ENCODE results near the gene HJURP. TPM values are rescaled to one million over a fixed set of nuclear protein-coding genes. Genes with fewer than 3 reads are reported as not detected.
A peak's percentile ranks its signal among the peaks of the same experiment; 100 is the strongest.

Gene HJURP
- total RNA-seq, 3 donors from 2014 or later (not counting 1 experiment from before 2014, with no cell fraction given), result 0.87 to 3.2 (median 1.5) TPM

DNA sequence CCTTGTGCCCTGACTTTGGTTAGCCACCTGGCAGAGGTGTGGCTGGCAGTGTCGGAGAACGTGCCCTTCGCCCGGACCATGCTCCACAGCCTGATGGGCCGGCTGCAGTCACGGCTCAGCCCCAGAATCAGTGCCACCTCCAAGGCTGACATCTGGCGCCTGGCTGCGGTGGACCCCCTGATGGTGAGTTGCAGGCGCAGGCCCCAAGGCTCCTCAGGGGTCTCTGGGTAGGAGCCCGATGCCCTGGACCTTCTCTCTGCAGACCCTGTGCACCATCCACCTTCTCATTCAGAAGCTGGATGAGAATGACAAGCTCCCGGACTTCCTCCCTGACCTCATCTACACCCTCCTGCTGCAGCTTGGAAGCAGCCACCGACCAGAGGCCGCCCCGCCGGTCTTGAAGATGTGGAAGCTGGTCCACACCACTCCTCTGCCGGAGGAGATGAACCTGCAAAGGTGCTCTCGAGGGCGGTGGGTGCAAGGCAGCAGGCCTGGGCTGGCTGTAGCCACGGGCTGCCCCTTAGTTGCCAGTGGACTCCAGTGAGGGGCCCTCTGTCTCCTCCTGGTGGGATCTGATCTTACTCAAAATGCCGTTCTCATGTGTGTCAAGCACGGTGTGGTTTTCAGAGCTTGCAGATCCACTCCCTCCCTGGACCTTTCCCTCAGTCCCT is 32.1 kb downstream of the HJURP start:
- no peak for ATAC-seq
- Histone ChIP-seq H3K27ac (ENCODE audit: low read length) (no peak overlapping the region), H3K9me3 (ENCODE audit: control insufficient read depth, insufficient read depth, low read length) (no peaks in the 10 kb centered on the region), H3K4me3 (ENCODE audit: low read length) (no peak overlapping the region), H3K4me1 (ENCODE audit: control insufficient read depth, insufficient read depth, low read length) (no peaks in the 10 kb centered on the region), H3K27me3 (ENCODE audit: control insufficient read depth, insufficient read depth, low read length) (no peaks in the 10 kb centered on the region), H3K36me3 (ENCODE audit: control insufficient read depth, insufficient read depth, low read length) (no peaks in the 10 kb centered on the region)
- H3K36me3 Mint-ChIP-seq, result no peaks in the 10 kb centered on the region
- H3K9me3 Mint-ChIP-seq, result no peaks in the 10 kb centered on the region
- intact Hi-C loops (cut with micrococcal nuclease), result no loop called here
- peaks cover 0 to 2% of the 10 kb centered on the region in 2 donors for H3K4me1 Mint-ChIP-seq
- H3K27me3 Mint-ChIP-seq (ENCODE audit: low read depth in 2 of 2), result peaks cover 0 to 14% of the 10 kb centered on the region in 2 donors
- no peak overlapping the region for H3K4me3 Mint-ChIP-seq
- WGBS (ENCODE audit: insufficient coverage), result 91% methylated on average over 21 of the region's 21 CpGs
- no peak for TF ChIP-seq CTCF (IDR thresholded peaks at IDR 0.05)
- no peak overlapping the region for H3K27ac Mint-ChIP-seq
- peak in 1 of 2 donors; percentile 10 for DNase-seq

- no peak for ATAC-seq
- no peaks in the 10 kb centered on the region for H3K36me3 Mint-ChIP-seq
- TF ChIP-seq CTCF (IDR thresholded peaks at IDR 0.05), result no peak
- WGBS (ENCODE audit: insufficient coverage), result 93% methylated on average over 8 of the region's 8 CpGs
- H3K9me3 Mint-ChIP-seq, result no peaks in the 10 kb centered on the region
- no peak overlapping the region for H3K27ac Mint-ChIP-seq
- Histone ChIP-seq H3K27ac (ENCODE audit: low read length) (no peak overlapping the region), H3K4me1 (ENCODE audit: control insufficient read depth, insufficient read depth, low read length) (no peaks in the 10 kb centered on the region), H3K36me3 (ENCODE audit: control insufficient read depth, insufficient read depth, low read length) (no peaks in the 10 kb centered on the region), H3K27me3 (ENCODE audit: control insufficient read depth, insufficient read depth, low read length) (no peaks in the 10 kb centered on the region), H3K4me3 (ENCODE audit: low read length) (no peak overlapping the region), H3K9me3 (ENCODE audit: control insufficient read depth, insufficient read depth, low read length) (no peaks in the 10 kb centered on the region)
- intact Hi-C loops (cut with micrococcal nuclease), result no loop called here
- H3K27me3 Mint-ChIP-seq (ENCODE audit: low read depth in 2 of 2), result peaks cover 0 to 14% of the 10 kb centered on the region in 2 donors
- H3K4me3 Mint-ChIP-seq, result no peak overlapping the region
- peaks cover 0 to 5% of the 10 kb centered on the region in 2 donors for H3K4me1 Mint-ChIP-seq
- DNase-seq, result peak in 1 of 2 donors; percentile 10
Observed at GRCh38 chr2:233821709-233822100, 32.6 kb downstream of the HJURP start.

- intact Hi-C loops (cut with micrococcal nuclease), result no loop called here
- Mint-ChIP-seq H3K4me1 (peaks cover 0 to 5% of the 10 kb centered on the region in 2 donors), H3K27me3 (ENCODE audit: low read depth in 2 of 2) (peaks cover 3 to 12% of the 10 kb centered on the region in 2 donors), H3K4me3 (no peak overlapping the region), H3K9me3 (no peaks in the 10 kb centered on the region), H3K27ac (no peak overlapping the region), H3K36me3 (no peaks in the 10 kb centered on the region)
- no peaks in the 10 kb centered on the region for H3K4me1 ChIP-seq (ENCODE audit: control insufficient read depth, insufficient read depth, low read length)
- H3K27ac ChIP-seq (ENCODE audit: low read length), result no peak overlapping the region
- H3K4me3 ChIP-seq (ENCODE audit: low read length), result no peak overlapping the region
- H3K9me3 ChIP-seq (ENCODE audit: control insufficient read depth, insufficient read depth, low read length), result no peaks in the 10 kb centered on the region
- DNase-seq (no peak), ATAC-seq (no peak)
- no peaks in the 10 kb centered on the region for H3K36me3 ChIP-seq (ENCODE audit: control insufficient read depth, insufficient read depth, low read length)
- TF ChIP-seq CTCF (IDR thresholded peaks at IDR 0.05), result no peak
- no peaks in the 10 kb centered on the region for H3K27me3 ChIP-seq (ENCODE audit: control insufficient read depth, insufficient read depth, low read length)
- WGBS (ENCODE audit: insufficient coverage), result 91% methylated on average over 3 of the region's 3 CpGs
Observed at GRCh38 chr2:233821196-233821595, 33.1 kb downstream of the HJURP start.

GRCh38 chr2:233820774-233821105 is 33.6 kb downstream of the HJURP start:
- Histone ChIP-seq H3K4me1 (ENCODE audit: control insufficient read depth, insufficient read depth, low read length) (no peaks in the 10 kb centered on the region), H3K27ac (ENCODE audit: low read length) (no peak overlapping the region), H3K4me3 (ENCODE audit: low read length) (no peak overlapping the region), H3K36me3 (ENCODE audit: control insufficient read depth, insufficient read depth, low read length) (no peaks in the 10 kb centered on the region), H3K9me3 (ENCODE audit: control insufficient read depth, insufficient read depth, low read length) (no peaks in the 10 kb centered on the region), H3K27me3 (ENCODE audit: control insufficient read depth, insufficient read depth, low read length) (no peaks in the 10 kb centered on the region)
- peaks cover 0 to 5% of the 10 kb centered on the region in 2 donors for H3K4me1 Mint-ChIP-seq
- no peak for ATAC-seq
- no peak overlapping the region for H3K27ac Mint-ChIP-seq
- intact Hi-C loops (cut with micrococcal nuclease), result no loop called here
- H3K36me3 Mint-ChIP-seq, result no peaks in the 10 kb centered on the region
- TF ChIP-seq CTCF (IDR thresholded peaks at IDR 0.05), result no peak
- no peaks in the 10 kb centered on the region for H3K9me3 Mint-ChIP-seq
- peaks cover 8 to 10% of the 10 kb centered on the region in 2 donors for H3K27me3 Mint-ChIP-seq (ENCODE audit: low read depth in 2 of 2)
- WGBS (ENCODE audit: insufficient coverage), result 94% methylated on average over 6 of the region's 6 CpGs
- no peak overlapping the region for H3K4me3 Mint-ChIP-seq
- DNase-seq, result no peak

Measured in natural killer cell (primary cell).